ENCODE measurements around the gene ZNF470.

GRCh38 chr19:56543776-56544175 is 23.5 kb upstream of the ZNF470 start:
- TF ChIP-seq CTCF (conservative IDR thresholded peaks at IDR 0.05) (no peak), ZFX (IDR thresholded peaks at IDR 0.05) (no peak)

Measured in C4-2B (cell line).